SK-N-SH treated with all-trans-retinoic acid at 6 μM for 48 hours (cell line): ENCODE data around the gene HPF1.

Source experiments
- CSDC2 ChIP-seq: fragments of 250-450 bp; sonication (Bioruptor Pico); IDR thresholded peaks from 2 replicates; pipeline ENCODE4 v1.5.0; 2020; ENCODE audit warnings: mild to moderate bottlenecking, moderate library complexity
- RARB ChIP-seq: fragments of 250-450 bp; sonication (Bioruptor Pico); IDR thresholded peaks from 2 replicates; pipeline ENCODE4 v1.8.0; 2021; ENCODE audit warnings: mild to moderate bottlenecking, moderate library complexity
- TF ChIP-seq, protein P1 (sequence below): fragments of 250-450 bp; sonication (Bioruptor Pico); IDR thresholded peaks from 2 replicates; pipeline ENCODE4 v1.8.0; 2020; ENCODE audit warnings: mild to moderate bottlenecking, moderate library complexity, borderline replicate concordance

GRCh38 chr4:169773889-169774288 is 16.1 kb upstream of the HPF1 start:
- TF ChIP-seq, protein P1, sequence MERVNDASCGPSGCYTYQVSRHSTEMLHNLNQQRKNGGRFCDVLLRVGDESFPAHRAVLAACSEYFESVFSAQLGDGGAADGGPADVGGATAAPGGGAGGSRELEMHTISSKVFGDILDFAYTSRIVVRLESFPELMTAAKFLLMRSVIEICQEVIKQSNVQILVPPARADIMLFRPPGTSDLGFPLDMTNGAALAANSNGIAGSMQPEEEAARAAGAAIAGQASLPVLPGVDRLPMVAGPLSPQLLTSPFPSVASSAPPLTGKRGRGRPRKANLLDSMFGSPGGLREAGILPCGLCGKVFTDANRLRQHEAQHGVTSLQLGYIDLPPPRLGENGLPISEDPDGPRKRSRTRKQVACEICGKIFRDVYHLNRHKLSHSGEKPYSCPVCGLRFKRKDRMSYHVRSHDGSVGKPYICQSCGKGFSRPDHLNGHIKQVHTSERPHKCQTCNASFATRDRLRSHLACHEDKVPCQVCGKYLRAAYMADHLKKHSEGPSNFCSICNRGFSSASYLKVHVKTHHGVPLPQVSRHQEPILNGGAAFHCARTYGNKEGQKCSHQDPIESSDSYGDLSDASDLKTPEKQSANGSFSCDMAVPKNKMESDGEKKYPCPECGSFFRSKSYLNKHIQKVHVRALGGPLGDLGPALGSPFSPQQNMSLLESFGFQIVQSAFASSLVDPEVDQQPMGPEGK = no peak
- TF ChIP-seq CSDC2 (CRISPR knock-in tag) (no peak), RARB (CRISPR knock-in tag) (no peak)
